ENCODE measurements around the gene MOV10. TPM values are rescaled to one million over a fixed set of nuclear protein-coding genes. Genes with fewer than 3 reads are reported as not detected.

MOV10 gene
- total and polyA plus RNA-seq, 2 donors, result 27.5 to 36.1 TPM

- WGBS, result 80% methylated on average over 1 of the region's 1 CpG
- H3K4me1 ChIP-seq (ENCODE audit: insufficient read depth), result no peaks in the 10 kb centered on the region
- DNase-seq (ENCODE audit: extremely low spot score), result no peak
- no peak overlapping the region for H3K4me3 ChIP-seq (ENCODE audit: low read depth, low read length)
- H3K27ac ChIP-seq (ENCODE audit: low read depth), result no peak overlapping the region
- no peaks in the 10 kb centered on the region for H3K36me3 ChIP-seq (ENCODE audit: insufficient read depth)
These were observed 55.5 kb downstream of the MOV10 start for GRCh38 chr1:112729909-112730308.

GRCh38 chr1:112731451-112731850 lies 57.0 kb downstream of the MOV10 start:
- Histone ChIP-seq H3K4me1 (ENCODE audit: insufficient read depth) (no peaks in the 10 kb centered on the region), H3K36me3 (ENCODE audit: insufficient read depth) (no peaks in the 10 kb centered on the region), H3K4me3 (ENCODE audit: low read depth, low read length) (no peak overlapping the region), H3K27ac (ENCODE audit: low read depth) (no peak overlapping the region)
- 93% methylated on average over 1 of the region's 1 CpG for WGBS
- DNase-seq (ENCODE audit: extremely low spot score), result no peak

DNA sequence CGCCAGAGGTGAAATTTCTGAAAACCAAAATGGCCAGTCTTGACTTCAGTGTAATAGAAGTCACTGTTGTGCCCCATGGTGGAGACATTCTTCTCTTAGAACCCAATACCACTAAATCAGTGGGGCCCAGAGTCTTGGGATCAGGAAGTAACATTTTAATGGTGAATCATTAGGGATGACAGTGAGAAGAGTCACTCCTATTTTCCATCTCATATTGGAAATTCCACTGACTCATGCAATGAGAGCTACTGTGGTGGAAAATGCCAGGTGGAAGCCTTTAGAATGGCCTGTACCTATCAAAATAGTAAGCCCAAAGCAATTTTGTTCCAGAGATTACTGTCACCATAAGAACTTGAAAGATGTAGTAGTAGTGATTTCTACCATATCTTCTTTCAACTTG lies 61.3 kb downstream of the MOV10 start:
- Histone ChIP-seq H3K36me3 (ENCODE audit: insufficient read depth) (no peaks in the 10 kb centered on the region), H3K4me1 (ENCODE audit: insufficient read depth) (no peaks in the 10 kb centered on the region), H3K4me3 (ENCODE audit: low read depth, low read length) (no peak overlapping the region), H3K27ac (ENCODE audit: low read depth) (no peak overlapping the region)
- WGBS, result 97% methylated on average over 1 of the region's 1 CpG
- no peak for DNase-seq (ENCODE audit: extremely low spot score)

DNA sequence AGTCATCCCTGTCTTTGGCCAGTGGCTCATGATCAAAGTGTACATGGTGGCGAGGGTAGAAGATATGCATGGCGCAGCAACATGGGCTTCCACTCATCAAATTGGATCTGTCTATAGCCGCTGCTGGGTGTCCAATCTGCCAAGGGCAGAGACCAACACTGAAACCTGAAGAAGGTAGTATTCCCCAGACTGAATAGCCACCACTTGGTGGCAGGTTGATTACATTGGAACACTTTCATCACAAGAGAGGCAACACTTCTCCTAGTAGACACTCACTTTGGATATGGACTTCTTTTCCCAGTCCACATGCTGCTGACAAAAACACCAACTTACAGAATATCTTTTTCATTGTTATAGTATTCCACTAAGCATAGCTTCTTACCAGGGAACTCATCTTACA lies 63.1 kb downstream of the MOV10 start:
- Histone ChIP-seq H3K4me3 (ENCODE audit: low read depth, low read length) (no peak overlapping the region), H3K4me1 (ENCODE audit: insufficient read depth) (no peaks in the 10 kb centered on the region), H3K36me3 (ENCODE audit: insufficient read depth) (no peaks in the 10 kb centered on the region), H3K27ac (ENCODE audit: low read depth) (no peak overlapping the region)
- WGBS, result 95% methylated on average over 3 of the region's 3 CpGs
- DNase-seq (ENCODE audit: extremely low spot score), result no peak

DNA sequence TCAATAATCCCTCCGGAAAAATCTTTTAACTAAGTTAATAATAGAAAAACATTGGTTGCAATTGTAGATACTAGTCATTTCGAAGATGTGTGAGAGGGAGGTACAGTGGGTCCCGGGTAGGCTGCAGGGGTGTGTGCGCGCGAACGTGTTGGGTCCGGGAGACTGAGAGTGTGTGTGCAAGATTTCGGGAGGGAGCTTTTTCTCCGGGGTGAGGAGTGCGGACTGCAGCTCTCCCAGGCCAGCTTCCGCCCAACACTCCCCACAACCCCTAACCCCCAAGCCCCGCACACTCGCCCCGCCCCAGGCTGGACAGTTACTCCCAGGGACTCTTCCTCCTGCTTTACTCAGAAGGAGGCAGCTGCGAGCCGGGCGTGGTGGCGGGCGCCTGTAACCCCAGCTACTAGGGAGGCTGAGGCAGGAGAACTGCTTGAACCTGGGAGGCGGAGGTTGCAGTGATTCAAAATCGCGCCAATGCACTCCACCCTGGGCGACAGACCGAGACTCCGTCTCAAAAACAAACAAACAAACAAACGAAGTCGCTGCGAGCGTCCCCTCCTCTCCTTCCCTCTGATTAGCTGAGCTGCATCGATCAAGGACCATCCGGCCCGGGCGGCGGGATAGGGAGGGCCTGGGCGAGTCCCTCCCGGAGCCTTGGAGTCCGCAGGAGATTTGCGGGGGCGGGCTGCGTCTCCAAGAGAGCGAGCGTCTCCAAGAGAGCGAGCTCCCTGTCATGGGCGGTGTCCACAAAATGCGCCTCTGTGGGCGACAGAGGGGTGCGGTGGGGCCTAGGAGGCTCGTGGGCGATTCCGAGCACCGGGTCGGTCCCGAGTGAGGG lies 68.9 kb downstream of the MOV10 start:
- WGBS, result 19% methylated on average over 54 of the region's 54 CpGs
- H3K36me3 ChIP-seq (ENCODE audit: insufficient read depth), result no peaks in the 10 kb centered on the region
- no peak for DNase-seq (ENCODE audit: extremely low spot score)
- no peak overlapping the region for H3K27ac ChIP-seq (ENCODE audit: low read depth)
- no peaks in the 10 kb centered on the region for H3K4me1 ChIP-seq (ENCODE audit: insufficient read depth)
- no peak overlapping the region for H3K4me3 ChIP-seq (ENCODE audit: low read depth, low read length)

DNA sequence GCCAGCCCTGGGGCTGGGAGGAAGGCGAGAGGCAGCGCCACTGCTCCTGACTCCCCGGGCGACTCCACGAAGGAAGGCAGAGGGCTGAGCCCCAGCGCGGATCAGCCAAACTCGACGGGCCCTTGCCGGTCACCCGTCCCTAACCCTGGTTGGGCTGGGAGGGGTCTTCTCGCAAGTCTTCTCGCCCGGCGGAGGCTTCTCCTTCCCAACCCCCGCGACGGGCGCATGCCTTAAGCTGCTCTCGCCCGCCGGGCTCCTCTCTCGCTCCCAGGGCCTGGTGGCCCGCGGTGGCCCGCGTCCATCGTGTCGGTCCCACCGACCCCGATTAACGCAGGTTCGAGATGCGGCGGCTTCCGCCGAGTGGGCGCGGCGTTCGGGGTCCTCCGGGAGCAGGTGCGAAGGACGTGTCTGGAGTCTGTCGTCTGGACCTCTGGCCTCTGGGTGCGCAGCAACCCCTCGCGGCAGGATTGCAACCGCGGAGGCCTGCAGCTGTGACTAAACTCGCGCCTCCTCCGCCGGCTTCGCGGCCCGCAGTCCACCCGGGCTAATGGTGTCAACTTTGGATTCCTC lies 69.6 kb downstream of the MOV10 start:
- H3K27ac ChIP-seq (ENCODE audit: low read depth), result no peak overlapping the region
- 2% methylated on average over 58 of the region's 58 CpGs for WGBS
- H3K4me3 ChIP-seq (ENCODE audit: low read depth, low read length), result peak overlapping the region; percentile 14
- no peak for DNase-seq (ENCODE audit: extremely low spot score)
- no peaks in the 10 kb centered on the region for H3K4me1 ChIP-seq (ENCODE audit: insufficient read depth)
- H3K36me3 ChIP-seq (ENCODE audit: insufficient read depth), result no peaks in the 10 kb centered on the region

DNA sequence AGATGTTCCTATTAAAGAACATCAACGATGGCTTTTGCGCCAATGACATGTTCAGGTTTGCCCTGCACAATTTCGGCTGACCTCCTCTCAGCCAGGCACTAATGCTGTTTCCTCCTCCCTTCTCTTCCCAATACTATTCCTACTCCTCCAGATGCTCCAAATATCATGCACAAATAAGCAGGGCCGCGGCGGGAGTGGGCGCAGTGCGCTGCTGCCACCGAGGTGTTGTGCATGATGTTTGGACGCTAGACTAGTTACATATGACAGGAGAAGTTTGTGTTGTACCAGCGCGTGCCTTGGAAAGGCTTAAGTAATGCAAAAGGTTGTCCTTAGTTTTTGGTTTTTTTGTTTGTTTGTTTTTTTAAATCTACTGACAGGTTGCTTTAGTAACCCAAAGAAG lies 73.9 kb downstream of the MOV10 start:
- Histone ChIP-seq H3K36me3 (ENCODE audit: insufficient read depth) (no peaks in the 10 kb centered on the region), H3K4me3 (ENCODE audit: low read depth, low read length) (no peak overlapping the region), H3K4me1 (ENCODE audit: insufficient read depth) (no peaks in the 10 kb centered on the region), H3K27ac (ENCODE audit: low read depth) (no peak overlapping the region)
- 92% methylated on average over 12 of the region's 12 CpGs for WGBS
- DNase-seq (ENCODE audit: extremely low spot score), result no peak

Small RNA genes within 50 kb of the gene (small RNA-seq; reads per million reads assigned to genes)
- gene RNU7-70P, result not detected

Other genes starting within 250 kb of the MOV10 start
- gene WNT2B, start 165.7 kb upstream of the MOV10 start, total RNA-seq, result 55.2 TPM
- 9.1 TPM for gene WNT2B, start 165.7 kb upstream of the MOV10 start, polyA plus RNA-seq
- gene ST7L, start 55.5 kb upstream of the MOV10 start, total RNA-seq, result 38.1 TPM
- gene ST7L, start 55.5 kb upstream of the MOV10 start, polyA plus RNA-seq, result 12.6 TPM
- 192 TPM for gene CAPZA1, start 54.8 kb upstream of the MOV10 start, total RNA-seq
- gene CAPZA1, start 54.8 kb upstream of the MOV10 start, polyA plus RNA-seq, result 42.3 TPM
- 149 TPM for gene RHOC, start 32.5 kb downstream of the MOV10 start, total RNA-seq
- 300 TPM for gene RHOC, start 32.5 kb downstream of the MOV10 start, polyA plus RNA-seq
- gene PPM1J, start 40.7 kb downstream of the MOV10 start, total RNA-seq, result 0.37 TPM
- 1.5 TPM for gene PPM1J, start 40.7 kb downstream of the MOV10 start, polyA plus RNA-seq